ENCODE results near the gene MARCHF2.

- TF ChIP-seq CTCF (IDR thresholded peaks at IDR 0.05) (no peak), POLR2AphosphoS5 (IDR thresholded peaks at IDR 0.05) (no peak), EP300 (IDR thresholded peaks at IDR 0.05; ENCODE audit: low read depth) (no peak), POLR2A (IDR thresholded peaks at IDR 0.05) (no peak)
Observed at GRCh38 chr19:8404391-8405151, 8.5 kb upstream of the MARCHF2 start.

All from transverse colon (tissue), 4 donors.